Measurements from ENCODE around the gene DNAI1.

GRCh38 chr9:34521406-34522045 is 62.9 kb downstream of the DNAI1 start:
- TF ChIP-seq, protein P1, sequence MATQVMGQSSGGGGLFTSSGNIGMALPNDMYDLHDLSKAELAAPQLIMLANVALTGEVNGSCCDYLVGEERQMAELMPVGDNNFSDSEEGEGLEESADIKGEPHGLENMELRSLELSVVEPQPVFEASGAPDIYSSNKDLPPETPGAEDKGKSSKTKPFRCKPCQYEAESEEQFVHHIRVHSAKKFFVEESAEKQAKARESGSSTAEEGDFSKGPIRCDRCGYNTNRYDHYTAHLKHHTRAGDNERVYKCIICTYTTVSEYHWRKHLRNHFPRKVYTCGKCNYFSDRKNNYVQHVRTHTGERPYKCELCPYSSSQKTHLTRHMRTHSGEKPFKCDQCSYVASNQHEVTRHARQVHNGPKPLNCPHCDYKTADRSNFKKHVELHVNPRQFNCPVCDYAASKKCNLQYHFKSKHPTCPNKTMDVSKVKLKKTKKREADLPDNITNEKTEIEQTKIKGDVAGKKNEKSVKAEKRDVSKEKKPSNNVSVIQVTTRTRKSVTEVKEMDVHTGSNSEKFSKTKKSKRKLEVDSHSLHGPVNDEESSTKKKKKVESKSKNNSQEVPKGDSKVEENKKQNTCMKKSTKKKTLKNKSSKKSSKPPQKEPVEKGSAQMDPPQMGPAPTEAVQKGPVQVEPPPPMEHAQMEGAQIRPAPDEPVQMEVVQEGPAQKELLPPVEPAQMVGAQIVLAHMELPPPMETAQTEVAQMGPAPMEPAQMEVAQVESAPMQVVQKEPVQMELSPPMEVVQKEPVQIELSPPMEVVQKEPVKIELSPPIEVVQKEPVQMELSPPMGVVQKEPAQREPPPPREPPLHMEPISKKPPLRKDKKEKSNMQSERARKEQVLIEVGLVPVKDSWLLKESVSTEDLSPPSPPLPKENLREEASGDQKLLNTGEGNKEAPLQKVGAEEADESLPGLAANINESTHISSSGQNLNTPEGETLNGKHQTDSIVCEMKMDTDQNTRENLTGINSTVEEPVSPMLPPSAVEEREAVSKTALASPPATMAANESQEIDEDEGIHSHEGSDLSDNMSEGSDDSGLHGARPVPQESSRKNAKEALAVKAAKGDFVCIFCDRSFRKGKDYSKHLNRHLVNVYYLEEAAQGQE (IDR thresholded peaks at IDR 0.05; ENCODE audit: insufficient replicate concordance, low read depth), result no peak
- TF ChIP-seq, protein P2, sequence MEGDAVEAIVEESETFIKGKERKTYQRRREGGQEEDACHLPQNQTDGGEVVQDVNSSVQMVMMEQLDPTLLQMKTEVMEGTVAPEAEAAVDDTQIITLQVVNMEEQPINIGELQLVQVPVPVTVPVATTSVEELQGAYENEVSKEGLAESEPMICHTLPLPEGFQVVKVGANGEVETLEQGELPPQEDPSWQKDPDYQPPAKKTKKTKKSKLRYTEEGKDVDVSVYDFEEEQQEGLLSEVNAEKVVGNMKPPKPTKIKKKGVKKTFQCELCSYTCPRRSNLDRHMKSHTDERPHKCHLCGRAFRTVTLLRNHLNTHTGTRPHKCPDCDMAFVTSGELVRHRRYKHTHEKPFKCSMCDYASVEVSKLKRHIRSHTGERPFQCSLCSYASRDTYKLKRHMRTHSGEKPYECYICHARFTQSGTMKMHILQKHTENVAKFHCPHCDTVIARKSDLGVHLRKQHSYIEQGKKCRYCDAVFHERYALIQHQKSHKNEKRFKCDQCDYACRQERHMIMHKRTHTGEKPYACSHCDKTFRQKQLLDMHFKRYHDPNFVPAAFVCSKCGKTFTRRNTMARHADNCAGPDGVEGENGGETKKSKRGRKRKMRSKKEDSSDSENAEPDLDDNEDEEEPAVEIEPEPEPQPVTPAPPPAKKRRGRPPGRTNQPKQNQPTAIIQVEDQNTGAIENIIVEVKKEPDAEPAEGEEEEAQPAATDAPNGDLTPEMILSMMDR (IDR thresholded peaks at IDR 0.05; ENCODE audit: insufficient read depth, low read length), result no peak
- TF ChIP-seq POLR2AphosphoS5 (IDR thresholded peaks at IDR 0.05; ENCODE audit: low read depth), result no peak
